Testis (tissue), 2 donors: ENCODE measurements around the gene PRKCA.

Experiments
- POLR2A ChIP-seq: fragments of 450-650 bp; IDR thresholded peaks from one replicate; pipeline ENCODE4 v1.6.1; 2017; ENCODE audit warnings: antibody characterized with exemption, mild to moderate bottlenecking, moderate library complexity
- TF ChIP-seq, protein P1 (sequence below), 3 experiments: fragments of 450-650 bp in 2 of 3; fragments of 200-600 bp in 1 of 3; sonication (generic) in 1 of 3; IDR thresholded peaks; one replicate each; pipeline ENCODE4 v1.5.1; 2016 to 2019; ENCODE audit warnings: antibody characterized with exemption in 3 of 3, mild to moderate bottlenecking in 2 of 3, moderate library complexity in 1 of 3

DNA sequence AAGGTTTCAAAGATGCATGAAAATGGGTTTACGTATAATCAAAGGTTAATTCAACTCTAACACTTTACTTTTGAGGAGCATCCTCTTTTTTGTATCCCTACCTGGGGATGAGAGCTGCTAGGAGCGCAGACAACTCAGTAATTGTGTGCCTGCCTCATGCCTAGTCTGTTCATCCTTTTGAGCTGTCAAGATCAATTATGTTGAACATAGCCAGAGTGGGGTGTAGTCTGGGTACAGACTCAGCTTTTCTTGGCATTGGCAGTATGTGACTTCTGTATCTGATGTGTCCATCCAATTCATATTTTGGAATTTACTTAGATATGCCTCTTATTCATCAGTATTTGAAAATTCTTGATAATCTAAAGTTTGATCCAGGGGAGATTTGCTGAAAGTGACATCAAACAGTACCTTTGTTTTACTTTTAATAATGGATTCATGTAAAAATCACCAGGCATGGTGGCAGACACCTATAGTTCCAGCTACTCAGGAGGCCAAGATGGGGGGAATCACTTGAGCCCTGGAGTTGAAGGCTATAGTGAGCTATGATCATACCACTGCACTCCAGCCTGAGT lies 24.1 kb downstream of the PRKCA start:
- no peak for TF ChIP-seq POLR2A
- TF ChIP-seq, protein P1, sequence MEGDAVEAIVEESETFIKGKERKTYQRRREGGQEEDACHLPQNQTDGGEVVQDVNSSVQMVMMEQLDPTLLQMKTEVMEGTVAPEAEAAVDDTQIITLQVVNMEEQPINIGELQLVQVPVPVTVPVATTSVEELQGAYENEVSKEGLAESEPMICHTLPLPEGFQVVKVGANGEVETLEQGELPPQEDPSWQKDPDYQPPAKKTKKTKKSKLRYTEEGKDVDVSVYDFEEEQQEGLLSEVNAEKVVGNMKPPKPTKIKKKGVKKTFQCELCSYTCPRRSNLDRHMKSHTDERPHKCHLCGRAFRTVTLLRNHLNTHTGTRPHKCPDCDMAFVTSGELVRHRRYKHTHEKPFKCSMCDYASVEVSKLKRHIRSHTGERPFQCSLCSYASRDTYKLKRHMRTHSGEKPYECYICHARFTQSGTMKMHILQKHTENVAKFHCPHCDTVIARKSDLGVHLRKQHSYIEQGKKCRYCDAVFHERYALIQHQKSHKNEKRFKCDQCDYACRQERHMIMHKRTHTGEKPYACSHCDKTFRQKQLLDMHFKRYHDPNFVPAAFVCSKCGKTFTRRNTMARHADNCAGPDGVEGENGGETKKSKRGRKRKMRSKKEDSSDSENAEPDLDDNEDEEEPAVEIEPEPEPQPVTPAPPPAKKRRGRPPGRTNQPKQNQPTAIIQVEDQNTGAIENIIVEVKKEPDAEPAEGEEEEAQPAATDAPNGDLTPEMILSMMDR (IDR thresholded peaks at IDR 0.05), result no peak
